CD4-positive, alpha-beta T cell treated with Interleukin-6 at 100 ng/mL for 8 hours (primary cell): ENCODE measurements around the gene REV1.
"Not testable (repeated sequence)": the region's sequence is repeated elsewhere in the genome, so short reads cannot be mapped to it uniquely, and the experiment has no call there.

Experiments
- DNase-seq: peaks from one replicate; pipeline ENCODE4 v3.0.0-alpha.2; 2020; ENCODE audit warnings: mixed read lengths, low spot score

The REV1 gene

GRCh38 chr2:99485824-99486223 lies 4.0 kb downstream of the REV1 start:
- DNase-seq: no peak

GRCh38 chr2:99485411-99485810 lies 4.4 kb downstream of the REV1 start:
- DNase-seq: no peak

- DNase-seq: no peak
These were observed 5.6 kb downstream of the REV1 start for GRCh38 chr2:99484205-99484604.

GRCh38 chr2:99481941-99482340 lies 7.9 kb downstream of the REV1 start:
- DNase-seq: no peak

GRCh38 chr2:99481527-99481926 lies 8.3 kb downstream of the REV1 start:
- DNase-seq: no peak

- DNase-seq: no peak
These were observed 9.4 kb downstream of the REV1 start for GRCh38 chr2:99480390-99480789.

GRCh38 chr2:99478632-99479031 lies 11.2 kb downstream of the REV1 start:
- DNase-seq: no peak

GRCh38 chr2:99477054-99477453 lies 12.8 kb downstream of the REV1 start:
- DNase-seq: no peak

GRCh38 chr2:99476629-99477028 lies 13.2 kb downstream of the REV1 start:
- DNase-seq: no peak

- not testable (repeated sequence) for DNase-seq
These were observed 14.7 kb downstream of the REV1 start for GRCh38 chr2:99475095-99475494.

GRCh38 chr2:99473518-99474083 lies 16.2 kb downstream of the REV1 start:
- no peak for DNase-seq

- no peak for DNase-seq
These were observed 17.2 kb downstream of the REV1 start for GRCh38 chr2:99472600-99472960.

GRCh38 chr2:99471654-99472599 lies 17.9 kb downstream of the REV1 start:
- no peak for DNase-seq

- no peak for DNase-seq
These were observed 18.9 kb downstream of the REV1 start for GRCh38 chr2:99470957-99471356.

- DNase-seq: not testable (repeated sequence)
These were observed 19.4 kb downstream of the REV1 start for GRCh38 chr2:99470459-99470858.

- DNase-seq: no peak
These were observed 20.4 kb downstream of the REV1 start for GRCh38 chr2:99469394-99469793.

GRCh38 chr2:99468155-99468554 lies 21.7 kb downstream of the REV1 start:
- no peak for DNase-seq

GRCh38 chr2:99467390-99467789 lies 22.4 kb downstream of the REV1 start:
- no peak for DNase-seq

GRCh38 chr2:99461828-99462483 lies 27.9 kb downstream of the REV1 start:
- DNase-seq: no peak

- DNase-seq: no peak
These were observed 31.3 kb downstream of the REV1 start for GRCh38 chr2:99458529-99458928.

- no peak for DNase-seq
These were observed 38.1 kb downstream of the REV1 start for GRCh38 chr2:99451686-99452085.

- no peak for DNase-seq
These were observed 38.5 kb downstream of the REV1 start for GRCh38 chr2:99451280-99451679.

- no peak for DNase-seq
These were observed 39.6 kb downstream of the REV1 start for GRCh38 chr2:99450199-99450598.
